C1 segment of cervical spinal cord (tissue), 14 donors: ENCODE data around the gene SOD2.
A peak's percentile ranks its signal among the peaks of the same experiment; 100 is the strongest.
"Not testable (repeated sequence)": the region's sequence is repeated elsewhere in the genome, so short reads cannot be mapped to it uniquely, and the experiment has no call there.

Experiments used
- DNase-seq, 14 donors: peaks; one replicate each; lab custom pipeline; 2025; lab: John Stamatoyannopoulos, UW

The SOD2 gene

DNA sequence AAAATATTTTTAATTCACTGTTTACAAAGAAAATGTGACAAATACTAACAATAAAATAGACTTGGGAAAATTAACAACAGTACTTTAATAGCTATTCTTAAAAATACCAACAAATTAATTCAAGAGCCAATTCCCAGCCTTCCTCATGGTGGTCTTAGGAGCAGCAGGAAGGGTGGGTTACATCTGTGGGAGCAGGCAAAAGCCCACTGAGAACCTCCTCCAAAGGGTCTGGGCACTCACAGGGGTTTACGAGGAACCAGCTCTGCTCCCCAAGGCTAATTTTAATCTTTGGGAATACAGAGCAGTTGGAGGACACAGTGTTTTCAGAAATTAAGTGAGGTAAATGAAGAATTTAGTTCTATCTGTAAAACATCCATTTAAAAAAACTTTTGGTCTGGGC lies 10.2 kb downstream of the SOD2 start:
- DNase-seq = no peak

DNA sequence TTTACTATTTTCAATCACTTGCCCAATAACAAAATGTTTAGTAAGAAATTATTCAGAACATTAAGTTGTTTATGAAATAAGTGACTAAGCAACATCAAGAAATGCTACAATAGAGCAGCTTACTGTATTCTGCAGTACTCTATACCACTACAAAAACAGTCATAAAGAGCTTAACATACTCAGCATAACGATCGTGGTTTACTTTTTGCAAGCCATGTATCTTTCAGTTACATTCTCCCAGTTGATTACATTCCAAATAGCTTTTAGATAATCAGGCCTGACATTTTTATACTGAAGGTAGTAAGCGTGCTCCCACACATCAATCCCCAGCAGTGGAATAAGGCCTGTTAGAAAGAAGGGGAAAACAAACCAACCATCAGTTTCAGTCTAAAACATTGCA lies 10.7 kb downstream of the SOD2 start:
- DNase-seq = no peak

DNA sequence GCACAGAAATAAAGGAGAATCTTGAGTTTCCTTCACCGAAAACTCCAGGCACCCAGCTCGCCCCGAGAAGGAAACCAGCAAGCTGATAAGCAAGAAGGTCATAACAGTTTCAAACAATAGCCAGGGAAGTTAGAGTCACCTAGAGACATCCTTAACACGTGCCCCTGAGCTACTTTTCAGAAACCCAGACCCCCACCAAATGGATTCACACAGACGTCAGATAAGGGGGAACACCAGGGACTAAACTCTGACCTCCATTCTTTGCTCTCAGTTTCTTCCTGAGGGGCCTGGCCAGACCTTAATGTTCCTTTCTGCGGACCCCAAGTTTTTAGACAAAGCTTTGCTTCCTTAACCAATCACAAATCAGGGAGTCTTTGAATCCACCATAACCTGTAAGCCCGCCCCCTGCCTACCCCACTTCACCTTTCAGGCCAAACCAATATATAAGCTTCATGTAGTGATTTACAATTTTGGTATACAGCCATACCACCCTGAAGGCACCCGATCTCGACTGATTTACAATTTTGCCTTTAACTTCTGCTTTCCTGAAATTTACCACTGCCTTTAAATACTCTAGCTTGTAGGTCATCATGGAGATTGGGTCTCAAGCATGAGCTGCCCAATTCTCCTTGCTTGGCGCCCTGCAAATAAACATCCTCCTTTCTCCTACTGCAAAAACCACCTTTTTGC lies 11.7 kb downstream of the SOD2 start:
- no peak for DNase-seq

DNA sequence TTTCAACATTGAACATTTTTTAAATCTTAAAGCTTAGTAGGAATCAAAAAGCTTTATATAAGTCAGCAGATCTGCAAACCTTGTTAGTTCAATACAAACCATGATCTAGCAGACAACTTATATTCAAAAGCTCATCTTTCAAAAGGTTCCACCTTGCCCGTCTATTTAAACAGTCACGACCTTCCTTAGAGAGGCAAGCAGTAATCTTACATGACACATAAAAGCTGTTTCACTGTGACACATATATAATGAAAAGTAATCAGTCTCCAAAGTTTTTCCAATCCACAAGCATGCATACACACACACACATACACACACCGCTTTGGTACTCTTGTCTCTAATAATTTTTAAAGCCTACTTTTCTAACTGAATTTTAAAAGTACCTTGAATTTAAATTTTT lies 12.9 kb downstream of the SOD2 start:
- no peak for DNase-seq

DNA sequence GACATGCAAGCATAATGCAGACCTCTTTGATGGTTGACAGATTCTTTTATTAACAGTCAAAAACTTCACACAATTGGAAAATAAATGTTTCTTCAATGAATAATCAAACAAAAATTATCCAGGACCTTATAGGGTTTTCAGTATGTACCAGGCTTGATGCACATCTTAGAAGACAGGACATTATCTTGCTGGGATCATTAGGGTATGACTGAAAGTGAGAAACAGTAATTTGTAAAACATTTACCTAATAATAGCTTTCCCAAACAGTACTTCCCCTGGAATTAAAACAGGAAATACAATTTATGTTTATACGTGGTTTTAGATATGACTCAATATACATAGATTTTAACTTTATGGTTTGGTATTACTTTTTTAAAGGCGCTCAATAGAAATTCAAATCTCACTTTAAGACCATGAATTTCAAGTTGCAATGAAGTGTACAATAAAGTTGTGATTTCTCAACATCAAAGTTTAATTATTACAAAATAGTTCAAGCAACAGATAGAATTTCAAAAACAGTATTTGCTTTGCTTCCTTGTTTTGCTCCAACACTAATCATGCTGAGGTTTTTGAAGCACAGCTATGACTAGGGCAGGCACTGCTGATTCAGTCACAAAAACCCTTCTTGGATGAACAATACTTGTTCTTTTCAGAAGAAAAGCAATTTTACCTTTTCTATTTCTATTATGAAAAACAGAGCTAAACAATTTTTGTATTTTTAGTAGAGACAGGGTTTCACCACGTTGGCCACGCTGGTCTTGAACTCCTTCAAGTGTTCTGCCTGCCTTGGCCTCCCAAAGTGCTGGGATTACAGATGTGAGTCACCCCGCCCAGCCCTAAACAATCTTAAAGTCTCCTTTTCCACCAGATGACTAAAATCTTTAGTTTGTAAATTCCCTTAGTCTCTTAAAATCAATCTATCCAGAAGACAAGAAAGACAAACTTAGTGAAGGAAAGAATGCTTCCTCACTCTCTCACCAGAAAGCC lies 13.7 kb downstream of the SOD2 start:
- DNase-seq = no peak

DNA sequence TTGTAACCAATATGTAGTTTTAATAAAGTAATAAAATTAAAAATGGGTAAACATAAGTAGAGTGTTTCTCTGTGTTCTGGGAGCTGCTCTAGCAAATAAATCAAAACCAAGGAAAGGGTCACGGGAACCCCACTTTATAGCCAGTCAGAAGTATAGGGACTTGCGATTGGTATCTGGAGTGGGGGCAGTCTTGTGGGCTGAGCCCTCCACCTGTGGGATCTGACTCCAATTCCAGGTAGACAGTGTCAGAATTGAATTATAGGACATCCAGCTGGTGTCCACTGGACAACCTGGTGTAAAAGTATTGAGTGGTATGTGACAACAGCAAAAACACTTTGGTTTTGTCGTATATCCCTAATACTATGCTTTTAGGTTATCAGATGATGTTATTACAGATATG lies 14.5 kb downstream of the SOD2 start:
- DNase-seq = no peak

DNA sequence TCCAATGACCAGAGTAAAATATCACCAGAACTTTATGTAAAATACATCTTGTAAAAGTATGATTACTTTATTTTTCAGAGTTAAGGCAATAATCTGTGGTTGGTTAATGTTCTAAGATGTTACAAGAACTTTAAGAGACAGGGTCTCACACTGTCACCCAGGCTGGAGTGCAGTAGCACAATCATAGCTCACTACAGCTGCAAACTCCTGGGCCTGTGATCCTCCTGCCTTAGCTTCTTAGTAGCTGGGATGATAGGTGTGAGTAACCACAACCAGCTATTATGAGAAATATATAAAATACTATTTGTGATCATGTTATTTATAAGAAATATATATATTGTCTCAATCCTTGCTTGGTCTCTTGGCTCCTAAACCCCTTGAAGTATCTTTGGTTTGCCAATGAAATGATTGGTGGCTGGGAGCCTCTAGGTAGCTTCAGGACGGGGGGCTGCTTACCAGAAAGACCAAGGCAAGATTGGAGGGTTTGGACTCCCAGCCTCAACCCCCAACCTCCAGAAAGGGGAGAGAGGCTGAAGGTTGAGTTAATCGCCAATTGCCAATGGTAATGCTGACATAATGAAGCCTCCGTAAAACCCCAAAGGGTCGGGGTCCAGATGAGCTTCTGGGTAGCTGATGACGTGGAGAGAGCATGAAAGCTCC lies 15.4 kb downstream of the SOD2 start:
- no peak for DNase-seq

DNA sequence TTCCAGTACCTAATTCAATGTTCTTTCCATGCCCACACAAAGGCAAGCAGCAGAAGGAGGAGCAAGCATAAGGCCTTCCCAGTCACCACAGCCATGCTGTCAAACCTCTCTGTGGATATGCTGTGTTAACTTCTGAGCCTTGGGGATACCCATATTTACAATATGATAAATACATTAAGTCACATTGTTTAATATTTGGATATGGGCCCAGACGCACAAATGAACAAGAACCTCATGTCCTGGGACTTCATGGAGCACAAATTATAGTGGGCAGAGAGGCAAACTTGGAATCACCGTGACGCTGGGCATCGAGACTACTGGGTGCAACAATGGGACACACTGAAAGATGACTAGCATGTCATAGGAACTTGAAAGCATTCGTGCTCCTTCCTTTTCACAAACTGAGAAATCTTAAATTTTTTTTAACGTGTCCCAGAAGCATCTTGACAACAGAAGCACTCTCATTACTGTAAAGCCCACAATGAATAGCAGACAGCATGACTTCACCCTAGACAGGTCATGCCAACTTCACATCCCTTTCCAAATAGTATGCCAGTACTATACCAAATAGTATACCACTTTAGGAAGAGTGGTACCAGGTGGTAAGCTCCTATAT lies 16.0 kb downstream of the SOD2 start:
- DNase-seq = no peak

DNA sequence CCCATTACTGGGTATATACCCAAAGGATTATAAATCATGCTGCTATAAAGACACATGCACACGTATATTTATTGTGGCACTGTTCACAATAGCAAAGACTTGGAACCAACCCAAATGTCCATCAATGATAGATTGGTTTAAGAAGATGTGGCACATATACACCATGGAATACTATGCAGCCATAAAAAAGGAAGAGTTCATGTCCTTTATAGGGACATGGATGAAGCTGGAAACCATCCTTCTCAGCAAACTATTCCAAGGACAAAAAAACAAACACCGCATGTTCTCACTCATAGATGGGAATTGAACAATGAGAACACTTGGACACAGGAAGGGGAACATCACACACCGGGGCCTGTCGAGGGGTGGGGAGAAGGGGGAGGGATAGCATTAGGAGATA lies 16.8 kb downstream of the SOD2 start:
- not testable (repeated sequence) for DNase-seq

DNA sequence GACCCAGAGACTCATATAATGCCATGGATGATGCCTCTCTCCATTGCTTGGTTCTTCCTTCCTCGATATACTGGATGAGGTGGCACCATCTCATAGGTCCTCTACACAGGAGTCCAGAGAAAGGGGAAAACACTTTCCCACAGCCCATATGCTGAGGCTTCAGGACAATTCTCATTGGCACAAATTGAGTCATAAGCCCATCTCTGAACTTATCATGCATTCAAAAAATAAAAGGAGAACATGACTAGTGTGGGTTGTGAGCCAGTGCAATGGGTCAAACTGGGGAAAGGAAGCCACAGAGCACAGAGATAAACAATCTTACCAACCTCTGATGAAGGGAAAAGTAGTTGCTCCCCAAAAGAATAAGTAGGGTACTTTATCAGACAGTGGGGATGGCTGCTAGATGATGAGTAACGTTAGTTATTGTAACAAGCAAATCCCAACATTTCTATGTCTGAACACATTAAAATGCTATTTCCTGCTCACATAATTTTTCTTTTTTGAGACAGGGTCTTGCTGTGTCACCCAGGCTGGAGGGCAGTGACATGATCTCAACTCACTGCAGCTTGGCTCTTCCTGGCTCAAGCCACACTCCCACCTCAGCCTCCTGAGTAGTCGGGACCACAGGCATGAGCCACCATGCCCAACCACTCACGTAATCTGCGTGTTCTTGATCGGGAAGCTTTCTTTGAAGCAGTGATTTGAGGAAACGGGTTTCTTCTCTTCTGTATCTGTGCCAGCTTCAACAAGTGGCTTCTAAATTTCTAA lies 27.0 kb downstream of the SOD2 start:
- DNase-seq = no peak

DNA sequence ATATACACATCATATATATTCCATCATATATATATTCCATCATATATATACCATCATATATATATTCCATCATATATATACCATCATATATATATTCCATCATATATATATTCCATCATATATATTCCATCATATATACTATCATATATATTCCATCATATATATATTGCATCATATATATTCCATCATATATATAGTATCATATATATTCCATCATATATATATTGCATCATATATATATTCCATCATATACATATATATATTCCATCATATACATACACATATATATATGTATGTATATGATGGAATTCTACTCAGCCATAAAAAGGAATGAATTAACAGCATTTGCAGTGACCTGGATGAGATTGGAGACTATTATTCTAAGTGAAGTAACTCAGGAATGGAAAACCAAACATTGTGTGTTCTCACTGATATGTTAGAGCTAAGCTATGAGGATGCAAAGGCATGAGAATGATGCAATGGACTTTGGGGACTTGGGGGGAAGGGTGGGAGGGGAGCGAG lies 29.6 kb downstream of the SOD2 start:
- not testable (repeated sequence) for DNase-seq

DNA sequence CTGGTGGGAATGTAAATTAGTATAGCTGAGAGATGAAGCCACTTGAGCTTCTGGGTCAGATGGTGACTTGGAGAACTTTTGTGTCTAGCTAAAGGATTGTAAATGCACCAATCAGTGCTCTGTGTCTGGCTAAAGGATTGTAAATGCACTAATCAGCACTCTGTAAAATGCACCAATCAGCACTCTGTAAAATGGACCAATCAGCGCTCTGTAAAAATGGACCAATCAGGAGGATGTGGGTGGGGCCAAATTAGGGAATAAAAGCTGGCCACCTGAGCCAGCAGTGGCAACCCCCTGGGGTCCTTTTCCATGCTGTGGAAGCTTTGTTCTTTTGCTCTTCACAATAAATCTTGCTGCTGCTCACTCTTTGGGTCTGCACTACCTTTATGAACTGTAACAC lies 31.1 kb downstream of the SOD2 start:
- not testable (repeated sequence) for DNase-seq

DNA sequence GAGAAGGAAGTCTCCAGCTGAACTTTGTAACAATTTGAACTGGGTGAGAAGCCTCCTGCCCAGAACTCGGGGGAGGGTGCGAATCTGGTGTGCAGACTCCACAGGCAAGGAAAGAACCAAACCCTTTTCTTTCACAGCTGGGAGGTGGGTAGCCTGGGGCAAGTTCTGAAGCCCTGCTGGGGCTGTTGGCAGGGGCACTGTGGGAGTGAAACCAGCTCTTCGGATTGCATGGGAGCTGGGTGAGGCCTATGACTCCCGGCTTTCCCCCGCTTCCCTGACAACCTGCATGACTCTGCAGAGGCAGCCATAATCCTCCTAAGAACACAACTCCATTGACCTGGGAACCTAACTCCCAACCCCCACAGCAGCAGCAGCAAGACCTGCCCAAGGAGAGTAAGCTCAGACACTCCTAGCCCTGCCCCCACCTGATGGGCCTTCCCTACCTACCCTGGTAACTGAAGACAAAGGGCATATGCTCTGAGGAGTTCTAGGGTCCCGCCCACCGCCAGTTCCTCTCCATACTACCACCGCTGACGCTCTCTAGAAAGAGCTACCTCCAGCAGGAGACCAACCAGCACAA lies 37.5 kb downstream of the SOD2 start:
- DNase-seq = no peak

DNA sequence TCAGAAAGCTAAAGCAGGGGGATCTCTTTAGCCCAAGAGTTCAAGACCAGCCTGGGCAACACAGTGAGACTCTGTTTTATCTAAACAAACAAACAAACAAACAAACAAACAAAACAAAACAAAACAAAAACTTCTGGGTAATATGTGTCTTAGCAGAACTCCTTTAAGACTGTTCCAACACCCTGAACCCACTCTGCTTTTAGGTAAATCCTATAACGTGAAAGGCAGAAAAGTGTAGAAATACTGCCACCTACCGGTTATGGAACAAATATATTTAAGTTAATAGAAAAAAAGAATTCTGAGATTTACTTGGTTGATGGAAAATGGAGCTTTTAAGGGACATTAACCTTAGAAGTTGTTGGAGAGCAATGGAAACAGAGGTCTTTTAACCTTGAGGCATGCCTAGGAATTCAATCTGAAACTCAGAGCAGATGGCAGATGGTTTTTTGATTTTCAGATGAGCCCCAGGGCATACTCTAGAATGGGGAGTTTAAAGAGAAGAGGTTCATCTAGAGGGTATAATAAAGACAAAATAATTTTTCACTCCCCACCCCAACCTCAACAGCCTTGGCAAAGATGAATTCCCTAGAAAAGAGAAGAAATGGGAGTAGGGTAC lies 38.5 kb downstream of the SOD2 start:
- DNase-seq = peak in 1 of 14 donors; percentile 8

DNA sequence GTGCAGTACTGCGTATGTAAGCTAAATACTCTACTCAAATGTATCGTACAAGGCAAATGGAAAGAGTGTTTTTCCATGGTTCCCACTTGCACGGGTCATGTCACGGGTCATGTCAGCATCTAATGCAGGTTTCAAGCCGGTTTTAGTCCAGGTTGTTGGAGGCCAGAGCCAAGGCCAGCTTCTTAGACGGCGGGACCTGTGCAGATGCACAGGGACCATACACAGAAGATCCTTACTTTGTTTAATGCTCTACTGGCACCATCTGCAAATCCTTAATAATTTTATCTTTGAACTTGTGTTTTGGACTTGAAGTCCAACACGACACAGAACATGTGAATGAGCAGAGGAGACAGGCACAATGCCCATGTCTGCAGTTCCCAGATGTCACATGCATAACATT lies 42.7 kb downstream of the SOD2 start:
- DNase-seq = no peak

DNA sequence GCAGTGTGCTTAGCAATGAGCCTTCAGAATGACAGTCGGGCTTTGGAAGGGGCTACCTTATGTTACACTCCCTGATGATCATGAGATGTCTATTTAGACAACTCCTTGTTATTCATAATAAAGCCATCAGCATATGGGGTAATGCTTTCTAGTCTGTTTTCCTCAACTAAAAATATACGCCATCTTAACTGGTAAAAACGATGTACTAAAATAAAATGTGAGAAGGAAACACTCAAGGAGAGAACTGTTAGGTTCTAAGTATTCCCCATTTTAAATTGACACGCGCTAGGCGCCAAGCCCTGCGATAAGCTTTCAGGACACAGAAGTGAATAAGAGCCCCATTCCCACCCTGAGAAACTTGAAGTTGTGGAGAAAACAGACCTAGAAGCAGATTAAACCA lies 43.6 kb downstream of the SOD2 start:
- no peak for DNase-seq

DNA sequence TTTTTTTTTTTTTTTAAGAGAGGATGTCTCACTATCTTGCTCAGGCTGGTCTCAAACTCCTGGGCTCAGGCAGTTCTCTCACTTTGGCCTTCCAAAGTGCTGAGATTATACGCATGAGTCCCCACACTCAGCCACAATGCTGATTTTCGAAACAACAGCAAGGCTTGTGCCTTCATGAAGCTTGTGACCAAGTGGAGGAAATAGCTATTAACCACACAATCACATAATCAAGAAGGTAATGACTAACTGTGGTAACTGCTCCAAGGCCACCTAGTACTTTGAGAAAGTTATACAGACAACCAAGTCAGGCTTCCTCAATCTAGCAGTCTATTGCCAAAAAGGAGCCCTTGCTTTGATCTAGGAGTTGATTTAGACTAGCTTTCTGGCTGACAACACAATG lies 46.3 kb downstream of the SOD2 start:
- no peak for DNase-seq

DNA sequence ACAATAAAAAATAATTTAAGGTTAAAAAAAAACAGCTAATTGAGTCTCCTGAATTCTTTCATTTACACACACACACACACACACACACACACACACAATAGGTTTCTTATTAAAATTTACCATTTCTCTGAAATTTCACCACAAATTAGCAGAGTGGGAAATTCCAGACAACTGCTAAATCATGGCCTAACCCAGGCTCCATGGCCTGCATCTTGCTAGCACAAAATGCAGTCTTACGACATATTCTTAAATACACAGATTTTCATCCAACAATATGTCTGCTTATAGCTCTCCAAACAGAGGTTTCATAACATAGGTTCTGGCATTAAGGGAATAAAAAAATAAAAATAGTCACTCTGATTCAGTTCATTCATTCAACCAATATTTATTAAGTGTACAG lies 46.9 kb downstream of the SOD2 start:
- no peak for DNase-seq

DNA sequence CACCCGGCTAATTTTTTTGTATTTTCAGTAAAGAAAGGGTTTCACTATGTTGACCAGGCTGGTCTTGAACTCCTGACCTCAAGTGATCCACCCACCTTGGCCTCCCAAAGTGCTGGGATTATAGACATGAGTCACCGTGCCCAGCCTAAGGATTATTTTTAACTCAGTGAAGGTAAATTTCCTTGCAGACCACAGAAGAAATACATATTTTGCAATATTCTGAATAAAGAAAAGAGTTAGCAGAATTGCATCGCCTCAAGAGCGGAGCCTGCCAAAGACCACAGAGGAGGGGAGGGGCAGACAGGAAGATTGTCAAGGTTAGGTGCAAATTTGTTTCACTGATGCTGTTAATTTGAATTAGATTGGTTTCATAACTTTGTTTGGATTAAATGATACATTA lies 47.4 kb downstream of the SOD2 start:
- DNase-seq = no peak
